Spleen (tissue), 11 donors: ENCODE results near the gene DNER. TPM values are rescaled to one million over a fixed set of nuclear protein-coding genes. Genes with fewer than 3 reads are reported as not detected.
"Not testable (repeated sequence)": the region's sequence is repeated elsewhere in the genome, so short reads cannot be mapped to it uniquely, and the experiment has no call there.

Experiments used
- DNase-seq: peaks from one replicate; pipeline ENCODE4 v3.0.0-alpha.2; 2020
- H3K27ac ChIP-seq, 8 donors: fragments of 200-600 bp; sonication (generic) in 7 of 8; 1 replicate in 4 of 8; 2 replicates in 4 of 8; pipeline versions ENCODE4 v1.5.0 to v1.8.0; 2016 to 2021; ENCODE audit warnings: inconsistent platforms in 4 of 8, mild to moderate bottlenecking in 4 of 8, moderate library complexity in 1 of 8
- H3K27me3 ChIP-seq, 7 donors: fragments of 200-600 bp; sonication (generic) in 6 of 7; replicated peaks in 1 of 7; 1 replicate in 4 of 7; 2 replicates in 3 of 7; pipeline versions ENCODE4 v1.5.0 to v1.8.0; 2016 to 2021; ENCODE audit warnings: inconsistent platforms in 3 of 7, mild to moderate bottlenecking in 1 of 7
- H3K36me3 ChIP-seq, 6 donors: fragments of 200-600 bp; sonication (generic) in 5 of 6; 1 replicate in 4 of 6; 2 replicates in 2 of 6; pipeline versions ENCODE4 v1.5.0 to v1.8.0; 2016 to 2021; ENCODE audit warnings: inconsistent platforms in 2 of 6
- H3K4me1 ChIP-seq, 6 donors: fragments of 200-600 bp; sonication (generic) in 5 of 6; 1 replicate in 3 of 6; 2 replicates in 3 of 6; pipeline versions ENCODE4 v1.5.0 to v1.8.0; 2016 to 2021; ENCODE audit warnings: inconsistent platforms in 3 of 6
- H3K4me3 ChIP-seq, 8 donors: fragments of 200-600 bp; sonication (generic) in 7 of 8; 1 replicate in 4 of 8; 2 replicates in 4 of 8; pipeline versions ENCODE4 v1.5.0 to v1.8.0; 2016 to 2021; ENCODE audit warnings: inconsistent platforms in 4 of 8, mild to moderate bottlenecking in 4 of 8, moderate library complexity in 2 of 8
- H3K9me3 ChIP-seq, 8 donors: fragments of 200-600 bp; sonication (generic) in 7 of 8; 1 replicate in 4 of 8; 2 replicates in 4 of 8; pipeline versions ENCODE4 v1.5.0 to v1.8.0; 2016 to 2021; ENCODE audit warnings: inconsistent platforms in 4 of 8
- CTCF ChIP-seq, 11 experiments: fragments of 200-600 bp in 7 of 11; fragments of 450-650 bp in 4 of 11; sonication (generic) in 4 of 11; IDR thresholded peaks in 8 of 11; conservative IDR thresholded peaks in 3 of 11; 1 replicate in 7 of 11; 2 replicates in 4 of 11; pipeline versions ENCODE4 v1.4.0 to v1.8.0; 2016 to 2021; ENCODE audit warnings: antibody characterized with exemption in 11 of 11, inconsistent platforms in 4 of 11, mild to moderate bottlenecking in 1 of 11
- POLR2A ChIP-seq, 3 donors: fragments of 450-650 bp; IDR thresholded peaks; one replicate each; pipeline ENCODE4 v1.5.1; 2017; ENCODE audit warnings: antibody characterized with exemption in 3 of 3, mild to moderate bottlenecking in 1 of 3
- POLR2AphosphoS5 ChIP-seq, 3 donors: sonication (generic); formaldehyde crosslinking; IDR thresholded peaks; one replicate each; pipeline ENCODE4 v1.5.1; 2017; ENCODE audit warnings: antibody characterized with exemption in 3 of 3
- WGBS, 5 donors: extraction: QIAGEN DNeasy Blood & Tissue Kit in 3 of 5; methylation state at CpG; one replicate each; pipeline versions ENCODE4 v1.1.5 to v1.1.7; 2013 to 2018; 5-methylcytosine and 5-hydroxymethylcytosine counted together
- intact Hi-C: fragments of 100-400 bp; cut with DNase I; formaldehyde crosslinking; loops from one replicate; pipeline ENCODE4 v1.15.0; 2023; ENCODE audit warnings: low total_unique reads
- polyA plus RNA-seq, 3 donors: library from polyadenylated mRNA; stranded (reverse); fragments of 200-250 nt; gene quantifications; one replicate each; pipeline ENCODE4 v1.2.1, GENCODE V29; 2013
- total RNA-seq, 7 donors: library from RNA; depleted of rRNA in 3 of 7; stranded (reverse); fragments of >200 nt in 3 of 7; fragmentation: NEBNext Ultra II Directional in 4 of 7; extraction: Animal tissue kit (Norgen Biotek cat#: 25700) in 4 of 7; gene quantifications; one replicate each; pipeline versions ENCODE4 v1.1.0 to v1.2.1, GENCODE V29; 2016 to 2021
- donor health status: healthy with polysubstance abuse.
- donor health status: DM: no; HTN: no; CAD: no; lungs with moderate emphysema.
- donor health status: DM: no; HTN: no; CAD: no.
- donor health status: Bipolar disorder and iron deficiency.
- donor health status: healthy.
- donor health status: DM: no; HTN: no; CAD: no.
- donor health status: DM: yes; HTN: yes; CAD: no.

The DNER gene
- total and polyA plus RNA-seq, 10 donors: 0.03 to 0.58 (median 0.26) TPM; not detected in 3

- Histone ChIP-seq H3K9me3 (no peaks in the 10 kb centered on the region), H3K4me3 (no peak overlapping the region), H3K27me3 (no peaks in the 10 kb centered on the region), H3K4me1 (no peaks in the 10 kb centered on the region), H3K27ac (no peak overlapping the region), H3K36me3 (no peaks in the 10 kb centered on the region)
- 74 to 84% (median 83%) methylated on average over 6 of the region's 6 CpGs for WGBS, 5 donors
- TF ChIP-seq POLR2A (IDR thresholded peaks at IDR 0.05): no peak
- no peak for TF ChIP-seq POLR2AphosphoS5 (IDR thresholded peaks at IDR 0.05)
- intact Hi-C loops: no loop called here
- DNase-seq: no peak
Measured at GRCh38 chr2:229749779-229750178, 35.4 kb upstream of the DNER start.

DNA sequence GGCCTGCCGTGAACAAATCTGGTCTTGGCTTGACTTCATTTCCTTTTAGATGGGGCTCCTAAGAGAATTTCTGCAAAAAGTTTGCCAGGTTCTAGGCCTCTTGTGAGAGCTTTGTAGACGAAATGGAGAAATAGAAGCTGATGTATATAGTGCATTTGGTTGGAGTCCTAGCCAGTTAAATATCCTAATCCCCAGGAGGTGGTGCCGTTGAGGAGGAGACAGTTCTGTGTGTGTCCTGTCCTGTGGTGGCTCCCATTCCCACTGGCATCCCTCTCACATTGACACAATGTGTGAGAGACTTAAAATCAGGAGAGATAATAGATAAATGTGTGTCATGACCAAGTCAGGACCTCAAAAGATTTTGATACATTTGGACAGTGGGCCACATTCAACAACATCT is 34.6 kb upstream of the DNER start:
- no peaks in the 10 kb centered on the region for H3K4me1 ChIP-seq
- intact Hi-C loops: no loop called here
- TF ChIP-seq POLR2A (IDR thresholded peaks at IDR 0.05): no peak
- TF ChIP-seq CTCF (IDR thresholded peaks at IDR 0.05 in 8 of 11, conservative IDR thresholded peaks at IDR 0.05 in 3 of 11): no peak
- TF ChIP-seq POLR2AphosphoS5 (IDR thresholded peaks at IDR 0.05): no peak
- no peak for DNase-seq
- H3K27ac ChIP-seq: no peak overlapping the region
- H3K9me3 ChIP-seq: no peaks in the 10 kb centered on the region
- WGBS, 5 donors: 84 to 92% (median 89%) methylated on average over 3 of the region's 3 CpGs
- H3K27me3 ChIP-seq: no peaks in the 10 kb centered on the region
- H3K36me3 ChIP-seq: no peaks in the 10 kb centered on the region
- no peak overlapping the region for H3K4me3 ChIP-seq

DNA sequence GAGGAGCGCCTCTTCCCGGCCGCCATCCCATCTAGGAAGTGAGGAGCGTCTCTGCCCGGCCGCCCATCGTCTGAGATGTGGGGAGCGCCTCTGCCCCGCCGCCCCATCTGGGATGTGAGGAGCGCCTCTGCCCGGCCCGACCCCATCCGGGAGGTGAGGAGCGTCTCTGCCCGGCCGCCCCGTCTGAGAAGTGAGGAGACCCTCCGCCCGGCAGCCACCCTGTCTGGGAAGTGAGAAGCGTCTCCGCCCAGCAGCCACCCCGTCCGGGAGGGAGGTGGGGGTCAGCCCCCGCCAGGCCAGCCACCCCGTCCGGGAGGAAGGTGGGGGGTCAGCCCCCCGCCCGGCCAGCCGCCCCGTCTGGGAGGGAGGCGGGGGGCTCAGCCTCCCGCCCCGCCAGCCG is 28.3 kb upstream of the DNER start:
- H3K27ac ChIP-seq, intact Hi-C loops, H3K36me3 ChIP-seq, H3K27me3 ChIP-seq, DNase-seq, H3K4me1 ChIP-seq, H3K4me3 ChIP-seq: not testable (repeated sequence)
- H3K9me3 ChIP-seq: peaks cover 3 to 22% (median 18%) of the 10 kb centered on the region in 8 donors
- 97 to 99% (median 97%) methylated on average over 13 to 33 of the region's 35 CpGs for WGBS, 5 donors

DNA sequence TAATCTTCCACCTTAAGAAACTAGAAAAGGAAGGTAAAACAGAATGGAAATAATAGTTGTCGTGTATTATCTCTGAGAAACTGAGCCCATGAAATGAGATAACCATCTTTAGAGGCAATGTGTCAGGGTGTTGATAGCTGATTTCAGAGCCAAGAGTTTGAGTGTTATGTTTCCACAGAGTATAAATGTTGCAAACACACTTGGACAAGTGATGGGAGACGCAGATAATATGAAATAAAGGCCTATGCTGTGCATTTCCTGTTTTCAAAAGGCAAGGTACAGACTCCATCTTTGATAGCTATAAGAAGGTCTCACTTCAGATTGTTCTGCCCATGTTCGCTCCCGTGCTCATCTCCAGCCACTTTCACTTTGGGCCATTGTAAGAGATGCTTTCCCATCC is 25.9 kb upstream of the DNER start:
- Histone ChIP-seq H3K4me1 (no peaks in the 10 kb centered on the region), H3K4me3 (no peak overlapping the region), H3K27me3 (no peaks in the 10 kb centered on the region), H3K9me3 (peaks cover 4 to 37% (median 29%) of the 10 kb centered on the region in 8 donors), H3K36me3 (no peaks in the 10 kb centered on the region), H3K27ac (no peak overlapping the region)
- TF ChIP-seq CTCF (IDR thresholded peaks at IDR 0.05 in 8 of 11, conservative IDR thresholded peaks at IDR 0.05 in 3 of 11): no peak
- TF ChIP-seq POLR2A (IDR thresholded peaks at IDR 0.05): no peak
- TF ChIP-seq POLR2AphosphoS5 (IDR thresholded peaks at IDR 0.05): no peak
- intact Hi-C loops: no loop called here
- no peak for DNase-seq
- 85 to 94% (median 87%) methylated on average over 4 of the region's 4 CpGs for WGBS, 5 donors

GRCh38 chr2:229738024-229738625 is 23.8 kb upstream of the DNER start:
- Histone ChIP-seq H3K9me3 (peaks cover 4 to 37% (median 29%) of the 10 kb centered on the region in 8 donors), H3K4me3 (no peak overlapping the region), H3K4me1 (no peaks in the 10 kb centered on the region), H3K36me3 (no peaks in the 10 kb centered on the region), H3K27me3 (no peaks in the 10 kb centered on the region), H3K27ac (no peak overlapping the region)
- no peak for TF ChIP-seq POLR2A (IDR thresholded peaks at IDR 0.05)
- TF ChIP-seq CTCF (IDR thresholded peaks at IDR 0.05 in 8 of 11, conservative IDR thresholded peaks at IDR 0.05 in 3 of 11): no peak
- TF ChIP-seq POLR2AphosphoS5 (IDR thresholded peaks at IDR 0.05): no peak
- intact Hi-C loops: no loop called here
- 83 to 91% (median 84%) methylated on average over 3 of the region's 3 CpGs for WGBS, 5 donors
- no peak for DNase-seq
